GM18526 (cell line): ENCODE results near the gene COX6A1.

Experiments used
- POLR2A ChIP-seq: IDR thresholded peaks from 3 replicates; pipeline ENCODE4 v1.6.1; 2011; ENCODE audit not compliant: insufficient read length; ENCODE audit errors: extremely low read depth

Gene COX6A1

GRCh38 chr12:120453977-120454376 lies 16.1 kb downstream of the COX6A1 start:
- no peak for TF ChIP-seq POLR2A

- no peak for TF ChIP-seq POLR2A
Measured at GRCh38 chr12:120455302-120455701, 17.4 kb downstream of the COX6A1 start.

DNA sequence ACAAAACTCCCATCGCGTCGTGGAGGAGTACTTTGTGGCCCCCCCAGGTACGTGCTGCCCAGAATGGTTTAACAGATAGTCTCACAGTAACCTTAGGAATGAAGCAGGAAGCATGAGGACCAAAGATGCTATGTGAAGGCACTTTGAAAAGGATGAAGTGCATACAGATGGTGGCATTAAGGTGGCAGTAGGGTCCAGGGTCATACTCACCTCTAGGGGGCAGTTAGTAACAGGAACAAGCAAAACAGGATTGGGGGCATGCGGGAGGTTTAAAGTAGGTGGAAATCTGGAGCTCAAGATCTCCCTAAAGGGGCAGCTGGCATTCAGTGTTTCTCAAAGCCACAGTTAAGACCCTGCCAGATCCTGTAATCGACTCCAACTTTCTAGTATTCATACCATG lies 19.2 kb downstream of the COX6A1 start:
- no peak for TF ChIP-seq POLR2A

- TF ChIP-seq POLR2A = no peak
Measured at GRCh38 chr12:120460157-120460556, 22.2 kb downstream of the COX6A1 start.

DNA sequence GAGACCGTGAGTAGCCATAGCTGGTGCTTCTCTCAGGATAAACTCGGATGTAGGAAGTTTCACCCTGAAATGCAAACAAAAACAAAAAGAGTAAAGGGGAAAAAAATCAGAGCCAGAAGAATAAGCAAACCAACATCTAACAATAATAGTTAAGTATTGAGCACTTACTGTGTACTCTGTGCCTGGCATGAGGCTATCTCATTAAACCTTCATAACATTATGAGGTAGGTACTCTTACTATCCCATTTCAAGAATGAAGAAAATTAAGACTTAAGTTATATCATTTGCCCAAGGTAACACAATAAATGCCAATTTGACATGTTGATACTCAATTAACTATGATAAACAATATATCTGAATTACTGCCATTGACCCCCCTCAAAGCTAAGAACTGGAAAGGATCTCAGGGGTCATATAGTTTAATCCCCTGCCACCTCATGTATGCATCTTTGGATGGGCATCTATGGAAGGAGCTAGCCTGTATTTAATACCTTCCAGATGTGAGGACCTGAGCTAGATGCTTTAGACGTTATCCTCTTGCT lies 24.3 kb downstream of the COX6A1 start:
- no peak for TF ChIP-seq POLR2A

DNA sequence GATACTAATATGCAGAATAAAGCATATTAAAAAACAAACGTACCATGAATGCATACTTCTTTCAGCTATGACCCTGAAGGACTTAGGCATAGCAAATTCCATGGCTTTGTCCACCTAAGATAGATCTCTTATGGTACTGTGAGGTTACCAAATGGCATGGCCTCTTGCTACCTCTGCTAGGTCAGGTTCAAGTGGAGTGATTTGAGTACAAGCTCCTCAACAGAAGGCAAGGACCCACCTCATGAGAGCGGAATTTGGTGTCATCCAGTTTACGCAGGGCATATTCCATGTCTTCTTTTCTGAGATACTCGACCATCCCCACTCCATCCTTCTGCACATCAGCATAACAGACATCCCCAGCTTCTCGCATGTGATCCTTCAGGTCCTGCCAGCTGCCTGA lies 25.8 kb downstream of the COX6A1 start:
- no peak for TF ChIP-seq POLR2A

- TF ChIP-seq POLR2A = no peak
Measured at GRCh38 chr12:120465756-120466155, 27.8 kb downstream of the COX6A1 start.

DNA sequence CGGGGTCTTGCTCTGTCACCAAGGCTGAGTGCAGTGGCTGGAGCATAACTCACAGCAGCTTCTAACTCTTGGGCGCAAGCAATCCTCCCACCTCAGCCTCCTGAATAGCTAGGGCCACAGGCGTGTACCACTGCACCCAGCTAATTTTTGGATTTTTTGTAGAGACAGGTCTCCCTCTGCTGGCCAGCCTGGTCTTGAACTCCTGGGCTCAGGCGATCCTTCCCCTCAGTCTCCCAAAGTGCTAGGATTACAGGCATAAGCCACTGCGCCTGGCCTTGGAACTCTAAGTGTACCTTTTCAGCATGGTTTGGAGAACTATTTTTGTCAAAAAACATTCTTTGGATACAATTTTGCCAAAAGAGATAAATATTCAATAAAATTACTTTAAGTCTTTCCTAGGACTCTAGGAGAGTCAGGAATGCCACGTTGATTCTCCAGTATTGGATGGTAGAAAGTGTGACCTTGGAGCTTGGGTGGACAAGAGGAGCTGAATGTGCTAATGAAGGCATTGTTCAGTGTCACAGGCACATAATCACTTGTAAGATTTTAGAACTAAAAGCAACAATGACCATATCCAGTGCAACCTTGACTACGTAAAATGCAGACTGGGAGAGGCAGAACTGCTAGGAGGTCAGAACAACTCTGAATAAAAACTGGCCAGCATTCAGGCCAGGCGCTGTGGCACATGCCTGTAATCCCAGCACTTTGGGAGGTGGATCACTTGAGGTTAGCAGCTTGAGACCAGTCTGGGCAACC lies 28.8 kb downstream of the COX6A1 start:
- no peak for TF ChIP-seq POLR2A

GRCh38 chr12:120467439-120467838 lies 29.5 kb downstream of the COX6A1 start:
- TF ChIP-seq POLR2A = no peak

- peak; percentile 39 for TF ChIP-seq POLR2A
Measured at GRCh38 chr12:120468325-120468820, 30.5 kb downstream of the COX6A1 start.

- TF ChIP-seq POLR2A = no peak
Measured at GRCh38 chr12:120468821-120469449, 31.0 kb downstream of the COX6A1 start.

DNA sequence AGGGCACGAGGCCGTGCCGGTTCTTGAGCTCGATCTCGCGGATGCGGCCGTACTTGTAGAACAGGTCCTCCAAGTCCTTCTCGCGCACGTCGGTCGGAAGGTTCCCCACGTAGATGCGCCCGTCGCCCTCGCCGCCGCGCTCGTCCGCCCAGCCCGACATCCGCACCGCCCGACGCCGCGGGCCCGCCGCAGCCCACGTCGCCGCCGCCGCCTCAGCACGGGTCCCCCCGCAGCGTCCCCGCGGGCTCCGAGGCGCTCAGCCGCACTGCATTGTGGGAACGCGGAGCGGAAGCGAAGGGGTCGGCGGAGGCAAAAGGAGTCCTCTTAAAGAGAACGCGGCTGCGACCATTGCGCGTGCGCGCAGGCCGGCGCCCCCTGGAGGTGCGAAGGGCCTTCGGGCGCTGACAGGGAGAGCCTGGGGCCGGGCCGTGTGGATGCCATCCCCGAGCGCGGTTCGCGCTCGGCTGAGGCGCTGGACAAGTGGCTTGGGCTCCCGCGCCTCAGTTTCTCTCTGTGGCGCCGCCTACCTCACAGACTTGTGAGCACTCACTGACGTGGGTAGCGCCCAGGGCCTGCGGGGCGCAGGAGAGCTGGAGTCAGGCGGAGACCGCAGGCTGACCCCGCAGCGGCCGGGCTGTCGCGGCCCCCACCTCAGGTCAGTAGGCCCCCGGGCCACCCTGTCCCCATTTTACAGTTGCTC lies 31.7 kb downstream of the COX6A1 start, which contains the start of gene SRSF9:
Gene SRSF9 (minus strand): TSS at position 299 of the 700 bp plus-strand sequence. CDS start 139 bp downstream, at position 160.
- peak; percentile 83 for TF ChIP-seq POLR2A

GRCh38 chr12:120470150-120470784 lies 32.4 kb downstream of the COX6A1 start:
- TF ChIP-seq POLR2A = no peak

GRCh38 chr12:120472521-120472920 lies 34.6 kb downstream of the COX6A1 start:
- no peak for TF ChIP-seq POLR2A
